H9 (cell line): ENCODE measurements around the gene NCKAP5. TPM values are rescaled to one million over a fixed set of nuclear protein-coding genes. Genes with fewer than 3 reads are reported as not detected.

ENCODE experiments used
- DNase-seq: peaks from one replicate; pipeline ENCODE4 v3.0.0-alpha.2; 2017
- H2AFZ ChIP-seq: one replicate; pipeline ENCODE4 v1.6.1; 2013; ENCODE audit warnings: mild to moderate bottlenecking, low read length, control low read depth, moderate library complexity
- H2AK5ac ChIP-seq: 2 replicates; pipeline ENCODE4 v1.6.1; 2013; ENCODE audit warnings: low read length, control low read depth, mixed read lengths; ENCODE audit not compliant: insufficient read length
- H2BK120ac ChIP-seq: one replicate; pipeline ENCODE4 v1.6.1; 2013; ENCODE audit warnings: low read depth, mild to moderate bottlenecking, low read length, control low read depth, inconsistent platforms; ENCODE audit not compliant: poor library complexity, severe bottlenecking
- H2BK12ac ChIP-seq: 2 replicates; pipeline ENCODE4 v1.6.1; 2013; ENCODE audit warnings: low read length, control low read depth, mixed read lengths, low read depth; ENCODE audit not compliant: insufficient read length
- H2BK15ac ChIP-seq: 2 replicates; pipeline ENCODE4 v1.6.1; 2013; ENCODE audit warnings: low read depth, low read length, control low read depth
- H2BK20ac ChIP-seq: one replicate; pipeline ENCODE4 v1.6.1; 2013; ENCODE audit warnings: low read depth, mild to moderate bottlenecking, low read length, control low read depth, inconsistent platforms; ENCODE audit not compliant: poor library complexity, severe bottlenecking
- H2BK5ac ChIP-seq: 2 replicates; pipeline ENCODE4 v1.6.1; 2013; ENCODE audit warnings: low read length, control low read depth, mixed read lengths; ENCODE audit not compliant: insufficient read length
- H3K14ac ChIP-seq: 2 replicates; pipeline ENCODE4 v1.6.1; 2013; ENCODE audit warnings: low read length, control low read depth; ENCODE audit not compliant: insufficient read depth
- H3K18ac ChIP-seq: 2 replicates; pipeline ENCODE4 v1.6.1; 2013; ENCODE audit warnings: low read depth, mild to moderate bottlenecking, mixed read lengths, low read length, control low read depth; ENCODE audit not compliant: insufficient read length
- H3K23ac ChIP-seq: 2 replicates; pipeline ENCODE4 v1.6.1; 2013; ENCODE audit warnings: low read length, control low read depth, mixed read lengths, low read depth; ENCODE audit not compliant: insufficient read length
- H3K23me2 ChIP-seq: 2 replicates; pipeline ENCODE4 v1.6.1; 2013; ENCODE audit warnings: low read depth, mild to moderate bottlenecking, mixed read lengths, low read length, control low read depth; ENCODE audit not compliant: insufficient read length, poor library complexity, severe bottlenecking
- H3K27ac ChIP-seq: 2 replicates; pipeline ENCODE4 v1.5.1; 2013; ENCODE audit warnings: low read length, control low read depth, mixed read lengths, low read depth; ENCODE audit not compliant: insufficient read length
- H3K27me3 ChIP-seq: 2 replicates; pipeline ENCODE4 v1.6.1; 2013; ENCODE audit warnings: low read length, control low read depth, inconsistent platforms; ENCODE audit not compliant: insufficient read depth
- H3K4ac ChIP-seq: 2 replicates; pipeline ENCODE4 v1.6.1; 2013; ENCODE audit warnings: low read depth, mild to moderate bottlenecking, control low read depth, inconsistent platforms, low read length, moderate library complexity
- H3K4me1 ChIP-seq: 2 replicates; pipeline ENCODE4 v1.6.1; 2013; ENCODE audit warnings: low read length, control low read depth, inconsistent platforms; ENCODE audit not compliant: insufficient read depth
- H3K4me2 ChIP-seq: 2 replicates; pipeline ENCODE4 v1.6.1; 2013; ENCODE audit warnings: low read length, control low read depth, mixed read lengths; ENCODE audit not compliant: insufficient read length, insufficient read depth
- H3K56ac ChIP-seq: 2 replicates; pipeline ENCODE4 v1.6.1; 2013; ENCODE audit warnings: low read depth, mild to moderate bottlenecking, mixed read lengths, low read length, control low read depth; ENCODE audit not compliant: insufficient read length
- H3K79me1 ChIP-seq: 2 replicates; pipeline ENCODE4 v1.6.1; 2013; ENCODE audit warnings: low read depth, mild to moderate bottlenecking, moderate library complexity, low read length, control low read depth, inconsistent platforms; ENCODE audit not compliant: insufficient read depth, poor library complexity, severe bottlenecking
- H3K79me2 ChIP-seq: 2 replicates; pipeline ENCODE4 v1.6.1; 2013; ENCODE audit warnings: low read length, control low read depth, inconsistent platforms; ENCODE audit not compliant: insufficient read depth
- H3K9ac ChIP-seq: 2 replicates; pipeline ENCODE4 v1.6.1; 2013; ENCODE audit warnings: low read length, control low read depth, mixed read lengths; ENCODE audit not compliant: insufficient read length; ENCODE audit errors: extremely low read depth
- H3K9me3 ChIP-seq: one replicate; pipeline ENCODE4 v1.6.1; 2013; ENCODE audit warnings: low read depth, low read length, inconsistent platforms; ENCODE audit not compliant: control insufficient read depth
- H3T11ph ChIP-seq: one replicate; pipeline ENCODE4 v1.6.1; 2013; ENCODE audit warnings: mild to moderate bottlenecking, low read length, control low read depth, inconsistent platforms
- H4K20me1 ChIP-seq: one replicate; pipeline ENCODE4 v1.6.1; 2013; ENCODE audit not compliant: control insufficient read depth, insufficient read length, insufficient read depth
- H4K5ac ChIP-seq: 2 replicates; pipeline ENCODE4 v1.6.1; 2013; ENCODE audit warnings: low read depth, mild to moderate bottlenecking, mixed read lengths, low read length, control low read depth; ENCODE audit not compliant: insufficient read length
- H4K8ac ChIP-seq: replicated peaks from 2 replicates; pipeline ENCODE4 v1.6.1; 2013; ENCODE audit warnings: low read length, control low read depth, mixed read lengths, low read depth; ENCODE audit not compliant: insufficient read length
- H4K91ac ChIP-seq: 2 replicates; pipeline ENCODE4 v1.6.1; 2013; ENCODE audit warnings: low read depth, mild to moderate bottlenecking, moderate library complexity, mixed read lengths, low read length, control low read depth; ENCODE audit not compliant: insufficient read length
- H3K27ac Mint-ChIP-seq, 3 experiments: 2 replicates in 2 of 3; 3 replicates in 1 of 3; pipeline ENCODE4 v1.8.0; 2020 to 2021; ENCODE audit warnings: mixed read lengths in 3 of 3, mild to moderate bottlenecking in 1 of 3, moderate library complexity in 1 of 3
- H3K27me3 Mint-ChIP-seq: 2 replicates; pipeline ENCODE4 v1.8.0; 2021; ENCODE audit warnings: low read depth, mild to moderate bottlenecking, moderate library complexity, mixed read lengths
- H3K36me3 Mint-ChIP-seq, 3 experiments: 2 replicates in 2 of 3; 3 replicates in 1 of 3; pipeline ENCODE4 v1.8.0; 2020 to 2021; ENCODE audit warnings: low read depth in 3 of 3, mixed read lengths in 3 of 3; ENCODE audit not compliant: insufficient read depth in 1 of 3
- H3K4me1 Mint-ChIP-seq, 2 experiments: 2 replicates each; pipeline ENCODE4 v1.8.0; 2020; ENCODE audit warnings: mixed read lengths in 2 of 2
- H3K4me3 Mint-ChIP-seq, 2 experiments: 2 replicates in 1 of 2; 3 replicates in 1 of 2; pipeline ENCODE4 v1.8.0; 2020 to 2021; ENCODE audit warnings: mild to moderate bottlenecking in 2 of 2, mixed read lengths in 2 of 2, moderate library complexity in 1 of 2
- H3K9me3 Mint-ChIP-seq, 2 experiments: 2 replicates in 1 of 2; 3 replicates in 1 of 2; pipeline ENCODE4 v1.8.0; 2020; ENCODE audit warnings: mild to moderate bottlenecking in 2 of 2, mixed read lengths in 2 of 2, moderate library complexity in 1 of 2
- WGBS: extraction: QIAGEN DNeasy Blood & Tissue Kit; methylation state at CpG from one replicate; pipeline ENCODE4 v1.1.7; 2013; ENCODE audit warnings: missing lambda C conversion rate, low lambda C conversion rate, mixed read lengths; ENCODE audit not compliant: insufficient read length; ENCODE audit errors: extremely low coverage; 5-methylcytosine and 5-hydroxymethylcytosine counted together
- total RNA-seq: library from RNA; stranded (reverse); gene quantifications from 2 replicates; pipeline ENCODE4 v1.2.1, GENCODE V29; 2021
- TF ChIP-seq, protein P1 (sequence below): fragments of 200-600 bp; sonication (generic); conservative IDR thresholded peaks from 3 replicates; pipeline ENCODE4 v1.8.0; 2021; ENCODE audit warnings: antibody characterized with exemption, mild to moderate bottlenecking

Gene NCKAP5
- total RNA-seq, 1 experiment from 2014 or later = 0.26 TPM

GRCh38 chr2:132703396-132703795, 864.9 kb downstream of the NCKAP5 start:
- WGBS = no CpG with 5 or more reads among the region's 4 CpGs
- Histone ChIP-seq H4K5ac (no peak overlapping the region), H3T11ph (no peak overlapping the region), H2AK5ac (no peak overlapping the region), H2AFZ (no peak overlapping the region), H2BK5ac (no peak overlapping the region), H4K91ac (no peak overlapping the region), H3K4me1 (no peaks in the 10 kb centered on the region), H3K9me3 (no peaks in the 10 kb centered on the region), H3K23ac (no peak overlapping the region), H3K27ac (no peak overlapping the region), H2BK120ac (no peak overlapping the region), H3K23me2 (no peaks in the 10 kb centered on the region), H3K27me3 (no peaks in the 10 kb centered on the region), H2BK12ac (no peak overlapping the region), H4K8ac (no peak overlapping the region), H2BK20ac (no peak overlapping the region), H3K4me2 (no peak overlapping the region), H3K4ac (no peak overlapping the region), H3K18ac (no peak overlapping the region), H3K14ac (no peak overlapping the region), H3K79me1 (no peaks in the 10 kb centered on the region), H3K9ac (no peak overlapping the region), H2BK15ac (no peak overlapping the region), H3K56ac (no peak overlapping the region), H3K79me2 (no peaks in the 10 kb centered on the region; the same call in 1 of the 2 replicates), H4K20me1 (no peaks in the 10 kb centered on the region)
- no peak for DNase-seq
- TF ChIP-seq, protein P1, sequence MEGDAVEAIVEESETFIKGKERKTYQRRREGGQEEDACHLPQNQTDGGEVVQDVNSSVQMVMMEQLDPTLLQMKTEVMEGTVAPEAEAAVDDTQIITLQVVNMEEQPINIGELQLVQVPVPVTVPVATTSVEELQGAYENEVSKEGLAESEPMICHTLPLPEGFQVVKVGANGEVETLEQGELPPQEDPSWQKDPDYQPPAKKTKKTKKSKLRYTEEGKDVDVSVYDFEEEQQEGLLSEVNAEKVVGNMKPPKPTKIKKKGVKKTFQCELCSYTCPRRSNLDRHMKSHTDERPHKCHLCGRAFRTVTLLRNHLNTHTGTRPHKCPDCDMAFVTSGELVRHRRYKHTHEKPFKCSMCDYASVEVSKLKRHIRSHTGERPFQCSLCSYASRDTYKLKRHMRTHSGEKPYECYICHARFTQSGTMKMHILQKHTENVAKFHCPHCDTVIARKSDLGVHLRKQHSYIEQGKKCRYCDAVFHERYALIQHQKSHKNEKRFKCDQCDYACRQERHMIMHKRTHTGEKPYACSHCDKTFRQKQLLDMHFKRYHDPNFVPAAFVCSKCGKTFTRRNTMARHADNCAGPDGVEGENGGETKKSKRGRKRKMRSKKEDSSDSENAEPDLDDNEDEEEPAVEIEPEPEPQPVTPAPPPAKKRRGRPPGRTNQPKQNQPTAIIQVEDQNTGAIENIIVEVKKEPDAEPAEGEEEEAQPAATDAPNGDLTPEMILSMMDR = no peak
- Mint-ChIP-seq H3K4me1 (no peaks in the 10 kb centered on the region), H3K4me3 (no peak overlapping the region), H3K27ac (no peak overlapping the region), H3K9me3 (no peaks in the 10 kb centered on the region), H3K27me3 (peaks cover 3% of the 10 kb centered on the region; the same call in 1 of the 2 replicates), H3K36me3 (no peaks in the 10 kb centered on the region)
